ENCODE measurements around the gene VWC2L.

GRCh38 chr2:214471382-214471781, 60.5 kb downstream of the VWC2L start:
- no peak for TF ChIP-seq EP300 (IDR thresholded peaks at IDR 0.05)
- no peak for TF ChIP-seq CTCF (IDR thresholded peaks at IDR 0.05)
- TF ChIP-seq POLR2AphosphoS5 (IDR thresholded peaks at IDR 0.05), result no peak
- TF ChIP-seq POLR2A (IDR thresholded peaks at IDR 0.05), result no peak

All from sigmoid colon (tissue), 4 donors.